MCF 10A (cell line): ENCODE data around the gene MSLN. TPM values are rescaled to one million over a fixed set of nuclear protein-coding genes. Genes with fewer than 3 reads are reported as not detected.

Source experiments
- BruUV-seq: library from RNA; stranded (reverse); fragments of 400-500 nt; replicated peaks from 2 replicates; lab custom pipeline; 2021; lab: Mats Ljungman, UMichigan
- CTCF ChIA-PET: fragments of 300-600 bp; sonication (Branson Sonifier 250); formaldehyde crosslinking; extraction: SDS; loops from one replicate; lab custom pipeline; 2021; ENCODE audit warnings: antibody characterized with exemption, inconsistent platforms; lab: Yijun Ruan, JAX
- POLR2A ChIA-PET: fragments of 300-600, 350-650 bp; sonication (Branson Sonifier 250); formaldehyde crosslinking; extraction: SDS; loops from one replicate; lab custom pipeline; 2020; ENCODE audit warnings: antibody characterized with exemption, inconsistent platforms; lab: Yijun Ruan, JAX
- DNase-seq: peaks from one replicate; pipeline ENCODE4 v3.0.0-alpha.2; 2018; ENCODE audit not compliant: unreplicated experiment
- H3K27ac Mint-ChIP-seq: one replicate; pipeline ENCODE4 v1.8.0; 2022; ENCODE audit warnings: mild to moderate bottlenecking, low read depth, mixed read lengths; ENCODE audit not compliant: unreplicated experiment
- H3K27me3 Mint-ChIP-seq: one replicate; pipeline ENCODE4 v1.8.0; 2022; ENCODE audit warnings: mixed read lengths; ENCODE audit not compliant: insufficient read depth, unreplicated experiment
- H3K36me3 Mint-ChIP-seq: one replicate; pipeline ENCODE4 v1.8.0; 2022; ENCODE audit warnings: mild to moderate bottlenecking, moderate library complexity, mixed read lengths; ENCODE audit not compliant: insufficient read depth, unreplicated experiment
- H3K4me1 Mint-ChIP-seq: one replicate; pipeline ENCODE4 v1.8.0; 2022; ENCODE audit warnings: mixed read lengths; ENCODE audit not compliant: insufficient read depth, unreplicated experiment
- H3K4me3 Mint-ChIP-seq: one replicate; pipeline ENCODE4 v1.8.0; 2022; ENCODE audit warnings: mild to moderate bottlenecking, moderate library complexity, mixed read lengths; ENCODE audit not compliant: unreplicated experiment
- H3K9me3 Mint-ChIP-seq: one replicate; pipeline ENCODE4 v1.8.0; 2022; ENCODE audit warnings: mixed read lengths; ENCODE audit not compliant: unreplicated experiment
- intact Hi-C: fragments of 100-400 bp; cut with micrococcal nuclease; formaldehyde crosslinking; loops from 2 replicates; pipeline ENCODE4 v1.14.1; 2022
- total RNA-seq: library from RNA; stranded (reverse); gene quantifications from 2 replicates; pipeline ENCODE4 v1.2.3, GENCODE V29; 2022
- TF ChIP-seq, protein P1 (sequence below): fragments of 200-600 bp; IDR thresholded peaks from one replicate; pipeline ENCODE4 v1.8.0; 2022; ENCODE audit warnings: antibody characterized with exemption, mild to moderate bottlenecking; ENCODE audit not compliant: unreplicated experiment

MSLN gene
- total RNA-seq, 1 experiment from 2014 or later: 25.2 TPM

DNA sequence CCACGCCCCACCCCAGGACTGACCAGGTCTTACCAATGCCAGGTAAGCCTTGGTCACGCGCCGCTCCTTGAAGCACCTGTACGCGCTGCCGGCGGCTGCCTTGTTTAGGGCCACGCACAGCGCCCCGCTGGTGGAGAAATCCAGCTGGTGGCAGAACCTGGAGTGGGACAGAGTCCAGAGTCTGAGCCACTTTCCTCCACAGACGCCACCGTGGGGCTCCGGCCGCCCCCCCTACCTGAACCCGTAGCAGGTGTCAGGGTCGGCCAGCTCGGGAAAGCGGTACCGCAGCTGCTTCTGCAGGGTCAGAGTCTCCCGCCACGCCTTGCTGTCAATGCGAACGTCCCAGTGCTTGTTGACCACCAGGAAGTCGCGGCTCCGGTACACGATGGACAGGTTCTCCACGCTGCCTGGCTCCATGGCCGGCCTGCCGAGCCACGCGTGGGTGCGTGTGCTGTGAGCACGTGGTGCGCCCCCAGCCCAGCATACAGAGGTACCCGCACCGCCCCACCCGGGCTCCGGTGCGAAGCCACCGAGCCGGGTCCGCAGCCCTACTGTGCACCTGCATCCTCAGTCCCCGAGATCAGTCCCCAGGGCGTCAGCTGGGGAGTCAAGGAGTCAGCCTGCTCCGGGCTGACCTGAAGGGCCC lies 26.9 kb downstream of the MSLN start:
- Mint-ChIP-seq H3K4me3 (peak overlapping the region; percentile 77), H3K27me3 (no peaks in the 10 kb centered on the region), H3K27ac (no peak overlapping the region), H3K36me3 (peaks cover 20% of the 10 kb centered on the region), H3K4me1 (peaks cover 9% of the 10 kb centered on the region), H3K9me3 (no peaks in the 10 kb centered on the region)
- CTCF ChIA-PET: interaction anchor here (0.5 to 4.5 kb wide), 5 partner anchors 31 to 362 kb away, joined by 3 to 37 read pairs (median 3); partner anchors contain the start of genes CIAO3 and RAB11FIP3
- no peak for DNase-seq
- POLR2A ChIA-PET: interaction anchor here (1.0 to 2.1 kb wide), 7 partner anchors 27 to 98 kb away, joined by 3 to 12 read pairs (median 5); partner anchors contain the start of genes ANTKMT, METRN and MSLN
- TF ChIP-seq, protein P1, sequence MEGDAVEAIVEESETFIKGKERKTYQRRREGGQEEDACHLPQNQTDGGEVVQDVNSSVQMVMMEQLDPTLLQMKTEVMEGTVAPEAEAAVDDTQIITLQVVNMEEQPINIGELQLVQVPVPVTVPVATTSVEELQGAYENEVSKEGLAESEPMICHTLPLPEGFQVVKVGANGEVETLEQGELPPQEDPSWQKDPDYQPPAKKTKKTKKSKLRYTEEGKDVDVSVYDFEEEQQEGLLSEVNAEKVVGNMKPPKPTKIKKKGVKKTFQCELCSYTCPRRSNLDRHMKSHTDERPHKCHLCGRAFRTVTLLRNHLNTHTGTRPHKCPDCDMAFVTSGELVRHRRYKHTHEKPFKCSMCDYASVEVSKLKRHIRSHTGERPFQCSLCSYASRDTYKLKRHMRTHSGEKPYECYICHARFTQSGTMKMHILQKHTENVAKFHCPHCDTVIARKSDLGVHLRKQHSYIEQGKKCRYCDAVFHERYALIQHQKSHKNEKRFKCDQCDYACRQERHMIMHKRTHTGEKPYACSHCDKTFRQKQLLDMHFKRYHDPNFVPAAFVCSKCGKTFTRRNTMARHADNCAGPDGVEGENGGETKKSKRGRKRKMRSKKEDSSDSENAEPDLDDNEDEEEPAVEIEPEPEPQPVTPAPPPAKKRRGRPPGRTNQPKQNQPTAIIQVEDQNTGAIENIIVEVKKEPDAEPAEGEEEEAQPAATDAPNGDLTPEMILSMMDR: no peak
- BruUV-seq: no TSS peak
- intact Hi-C loops: loop anchor here (5.0 kb wide), 1 partner anchor 60 kb away; the partner anchor contains the start of genes CCDC78 and HAGHL

DNA sequence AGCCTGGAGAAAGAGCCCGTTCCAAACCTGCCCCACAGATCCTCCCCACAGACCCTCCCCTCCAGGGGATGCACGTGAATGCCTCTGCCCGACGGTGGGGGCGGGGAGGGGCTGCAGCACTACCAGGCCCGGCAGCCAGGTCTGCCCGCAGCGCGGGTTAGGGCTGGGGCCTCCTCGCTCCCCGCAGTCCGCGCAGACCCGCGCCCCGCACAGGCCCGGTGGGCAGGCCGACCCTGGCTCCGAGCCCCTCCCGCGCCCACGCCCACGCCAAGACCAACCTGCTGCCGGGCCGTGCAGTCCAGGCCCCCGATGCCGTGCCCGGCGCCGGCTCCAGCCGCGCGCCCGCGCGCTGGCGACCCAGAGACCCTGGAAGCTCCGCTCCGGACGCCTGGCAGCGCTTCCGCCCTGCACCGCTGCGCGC lies 27.5 kb downstream of the MSLN start, which contains the start of gene RPUSD1:
TSS of gene RPUSD1 (minus strand) at position 404 of the 421 bp plus-strand sequence. CDS start 644 bp downstream, outside the sequence.
- peaks cover 17% of the 10 kb centered on the region for H3K36me3 Mint-ChIP-seq
- H3K9me3 Mint-ChIP-seq: no peaks in the 10 kb centered on the region
- H3K27ac Mint-ChIP-seq: no peak within 1 kb of the TSS

DNA sequence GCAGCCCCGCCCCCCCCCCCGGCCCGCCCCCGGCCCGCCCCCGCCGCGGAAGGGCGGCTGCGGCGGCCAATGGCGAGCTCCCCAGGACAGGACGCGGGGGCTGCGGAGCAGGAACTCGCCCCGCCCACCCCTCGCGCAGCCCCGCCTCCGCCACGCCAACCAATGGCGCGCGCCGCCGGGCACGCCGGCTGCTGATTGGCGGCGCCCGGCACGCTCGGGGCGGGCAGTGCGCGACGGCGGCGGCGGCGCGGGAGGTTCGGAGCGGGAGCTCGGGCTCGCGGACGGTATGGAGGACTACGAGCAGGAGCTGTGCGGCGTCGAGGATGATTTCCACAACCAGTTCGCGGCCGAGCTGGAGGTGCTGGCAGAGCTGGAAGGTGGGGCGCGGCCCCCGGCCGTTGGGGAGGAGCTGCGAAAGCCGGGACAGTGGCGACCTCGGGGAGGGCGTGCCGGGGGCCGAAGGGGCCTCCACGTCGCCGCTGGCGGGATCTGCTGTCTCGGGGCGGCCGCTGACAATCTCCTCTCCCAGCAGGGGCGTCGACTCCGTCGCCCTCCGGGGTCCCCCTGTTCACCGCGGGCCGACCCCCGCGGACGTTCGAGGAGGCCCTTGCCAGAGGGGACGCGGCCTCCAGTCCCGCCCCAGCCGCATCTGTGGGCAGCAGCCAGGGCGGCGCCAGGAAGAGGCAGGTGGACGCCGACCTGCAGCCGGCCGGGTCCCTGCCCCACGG lies 28.0 kb downstream of the MSLN start, which contains the start of gene CHTF18:
TSS of gene CHTF18 (plus strand) at position 222 of the 728 bp plus-strand sequence. CDS start at position 287, 65 bp downstream.
- ChIA-PET POLR2A (interaction anchor here (0.5 to 2.1 kb wide), 12 partner anchors 28 to 1671 kb away, joined by 3 to 12 read pairs (median 4); partner anchors contain the start of genes ANTKMT, JMJD8, METRN and MSLN), CTCF (interaction anchor here (0.7 to 3.2 kb wide), 3 partner anchors 43 to 77 kb away, joined by 3 to 21 read pairs (median 3); partner anchors contain the start of gene CIAO3)
- Mint-ChIP-seq H3K4me3 (peak within 1 kb of the TSS; percentile 77), H3K36me3 (peaks cover 11% of the 10 kb centered on the region), H3K27ac (no peak within 1 kb of the TSS), H3K4me1 (peaks cover under 1% of the 10 kb centered on the region), H3K27me3 (no peaks in the 10 kb centered on the region), H3K9me3 (no peaks in the 10 kb centered on the region)
- peak; percentile 87 for DNase-seq
- intact Hi-C loops: loop anchor here (5.0 kb wide), 1 partner anchor 61 kb away; the partner anchor contains the start of genes CCDC78 and HAGHL
- TF ChIP-seq, protein P1: no peak
- BruUV-seq: no TSS peak

More for the DNA sequence above, 27.5 kb downstream of the MSLN start, which contains the start of gene RPUSD1:
- TF ChIP-seq, protein P1: no peak
- POLR2A ChIA-PET: interaction anchor here (0.5 to 2.1 kb wide), 11 partner anchors 28 to 1672 kb away, joined by 3 to 12 read pairs (median 4); partner anchors contain the start of genes ANTKMT, METRN, MSLN and TEDC2
- Mint-ChIP-seq H3K4me3 (peak within 1 kb of the TSS; percentile 77), H3K4me1 (peaks cover 6% of the 10 kb centered on the region), H3K27me3 (no peaks in the 10 kb centered on the region)
- intact Hi-C loops: loop anchor here (5.0 kb wide), 1 partner anchor 61 kb away; the partner anchor contains the start of genes CCDC78 and HAGHL
- DNase-seq: no peak
- no TSS peak for BruUV-seq
- CTCF ChIA-PET: interaction anchor here (0.7 to 3.2 kb wide), 3 partner anchors 42 to 77 kb away, joined by 3 to 21 read pairs (median 3); partner anchors contain the start of gene CIAO3
